ENCODE data around the gene CLPX.
A peak's percentile ranks its signal among the peaks of the same experiment; 100 is the strongest.

Gene CLPX

DNA sequence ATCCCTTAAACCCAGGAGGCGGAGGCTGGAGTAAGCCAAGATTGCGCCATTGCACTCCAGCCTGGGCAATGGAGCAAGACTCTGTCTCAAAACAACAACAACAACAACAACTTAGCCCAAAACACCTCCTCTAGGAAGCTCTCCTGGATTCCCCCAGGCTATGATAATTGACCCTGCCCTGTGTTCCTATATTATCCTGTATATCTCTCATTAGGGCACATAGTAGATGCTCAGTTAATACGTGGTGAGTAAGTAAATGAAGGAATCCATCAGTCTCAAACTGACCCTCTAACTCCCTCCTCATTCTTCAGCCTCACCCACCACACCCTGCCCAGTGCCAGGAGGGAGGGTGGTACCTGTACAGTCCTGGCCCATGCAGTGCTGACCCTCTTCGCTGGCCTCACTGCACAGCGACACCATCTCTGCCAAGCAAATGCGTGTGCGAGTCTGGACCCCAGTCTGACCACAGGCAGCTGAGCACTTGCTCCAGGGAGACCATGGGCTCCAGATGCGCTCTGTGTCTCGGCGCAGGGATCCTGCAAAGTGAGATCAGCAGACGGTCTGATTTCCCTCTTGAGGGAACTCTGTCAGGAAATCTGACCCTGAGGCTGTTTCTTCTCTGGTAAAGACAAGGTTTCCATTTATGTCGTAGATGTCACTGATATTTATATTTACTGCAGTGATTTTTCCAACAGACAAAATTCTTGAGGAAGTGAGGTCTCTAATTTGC is 20.0 kb upstream of the CLPX start:
- no peak for DNase-seq

DNA sequence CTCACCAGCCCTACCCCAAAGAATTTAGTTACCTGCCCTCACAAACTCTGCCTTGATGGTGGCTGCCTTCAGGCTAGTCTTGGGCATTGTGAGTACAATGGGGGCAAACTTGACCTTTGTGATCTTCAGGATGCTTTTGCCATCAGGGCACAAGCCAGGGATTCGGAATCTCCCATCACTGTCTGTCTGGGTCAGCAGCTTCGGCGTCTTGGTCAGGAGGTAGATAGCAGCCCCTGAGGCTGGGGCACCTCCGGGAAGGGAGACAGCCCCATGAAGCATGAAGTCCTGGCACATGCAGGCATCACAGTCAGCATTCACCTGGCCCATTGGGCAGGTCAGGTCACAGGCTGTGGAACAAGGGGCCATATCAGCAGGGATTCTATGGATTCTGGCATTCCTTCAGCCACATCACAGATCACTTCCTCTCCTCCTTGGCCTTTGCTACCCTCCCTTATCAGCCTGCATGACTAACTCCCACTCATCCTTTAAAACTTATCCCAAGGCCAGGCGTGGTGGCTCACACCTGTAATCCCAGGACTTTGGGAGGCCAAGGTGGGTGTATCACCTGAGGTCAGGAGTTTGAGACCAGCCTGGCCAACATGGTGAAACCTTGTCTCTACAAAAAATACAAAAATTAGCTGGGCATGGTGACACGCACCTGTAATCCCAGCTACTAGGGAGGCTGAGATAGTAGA is 19.2 kb upstream of the CLPX start:
- DNase-seq = no peak

DNA sequence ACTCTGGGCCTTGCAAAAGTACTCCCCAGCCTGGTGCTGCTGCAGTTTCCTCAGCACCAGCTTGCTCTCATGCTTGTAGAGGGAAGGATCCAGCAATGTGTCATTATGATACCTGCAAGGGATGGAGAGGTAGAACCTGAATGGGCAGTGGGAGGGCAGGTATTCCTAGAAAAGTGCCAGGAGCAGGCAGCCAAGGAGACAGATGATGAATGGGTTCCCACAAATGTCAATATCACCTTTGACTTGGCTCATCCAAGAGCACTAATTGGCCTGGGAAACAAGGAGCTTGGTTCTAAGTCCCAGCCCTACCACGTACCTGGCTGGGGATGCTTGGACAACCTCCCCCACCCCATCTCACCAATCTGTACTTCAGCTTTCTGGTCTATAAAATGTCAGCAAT is 16.8 kb upstream of the CLPX start:
- DNase-seq = no peak

DNA sequence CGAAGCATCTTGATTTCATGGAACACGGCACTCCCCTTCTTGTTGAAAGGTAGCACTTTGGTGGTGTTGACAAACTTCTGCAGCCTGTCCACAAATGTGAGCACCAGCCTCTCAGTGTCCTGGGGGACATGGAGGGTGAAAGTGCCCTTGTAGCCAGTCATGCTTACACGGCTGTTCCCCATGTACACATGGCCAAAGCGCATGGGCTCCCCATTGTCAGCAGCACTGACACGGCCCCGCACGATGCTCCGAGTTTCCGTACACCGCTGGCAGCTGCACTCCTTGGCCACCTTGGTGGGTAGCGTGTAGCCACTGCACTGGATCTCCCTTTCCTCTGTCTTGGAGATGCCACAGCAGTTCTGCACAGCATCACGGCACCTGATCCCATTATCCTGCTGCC is 13.4 kb upstream of the CLPX start:
- DNase-seq = no peak

DNA sequence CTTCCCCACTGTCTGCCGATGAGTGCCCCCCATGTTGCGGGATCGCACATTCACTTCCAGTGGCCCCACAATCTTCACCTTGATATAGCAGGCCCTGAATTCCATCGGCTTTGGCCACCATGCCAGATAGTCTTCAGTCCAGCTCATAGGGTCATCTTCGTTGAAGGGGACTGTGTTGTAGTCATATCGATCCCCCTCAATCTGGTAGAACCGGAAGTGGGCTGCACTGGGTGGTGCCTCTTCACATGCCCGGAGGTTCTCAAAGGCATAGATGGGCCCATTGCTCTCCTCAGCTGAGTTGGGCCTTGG is 12.1 kb upstream of the CLPX start:
- peak; percentile 34 for DNase-seq

DNA sequence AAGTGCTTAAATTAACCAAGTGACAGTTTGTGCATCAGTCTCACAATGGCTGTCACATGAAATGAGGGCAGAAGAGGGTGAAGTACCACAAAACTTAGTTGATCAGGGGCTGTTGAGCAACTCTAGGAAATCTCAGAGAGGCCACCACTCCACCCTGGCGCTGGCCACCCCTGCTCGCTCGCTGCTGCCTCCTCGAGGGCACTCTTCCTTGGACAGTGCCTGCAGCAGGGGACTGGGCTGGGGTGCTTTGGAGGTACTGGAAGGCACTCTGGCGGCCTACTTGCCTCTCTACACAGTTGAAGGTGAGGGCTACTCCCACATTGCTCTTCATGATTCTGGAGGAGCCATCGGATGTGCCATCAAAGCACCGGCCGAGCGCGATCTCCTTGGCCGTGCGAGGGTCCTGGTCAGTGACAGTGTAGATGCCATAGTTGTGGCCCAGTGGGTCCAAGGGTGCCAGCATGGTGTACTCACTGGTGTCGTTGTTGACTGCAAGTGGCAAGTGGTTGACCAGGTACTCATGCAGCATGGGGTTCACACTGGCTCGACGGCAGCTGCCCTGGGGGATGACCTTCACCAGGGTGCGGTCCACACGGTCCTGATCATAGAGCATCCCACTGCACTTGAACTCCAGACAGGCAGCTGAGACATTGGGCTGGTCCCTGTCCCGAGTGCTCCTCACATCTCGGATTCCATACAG is 11.6 kb upstream of the CLPX start:
- DNase-seq = no peak

DNA sequence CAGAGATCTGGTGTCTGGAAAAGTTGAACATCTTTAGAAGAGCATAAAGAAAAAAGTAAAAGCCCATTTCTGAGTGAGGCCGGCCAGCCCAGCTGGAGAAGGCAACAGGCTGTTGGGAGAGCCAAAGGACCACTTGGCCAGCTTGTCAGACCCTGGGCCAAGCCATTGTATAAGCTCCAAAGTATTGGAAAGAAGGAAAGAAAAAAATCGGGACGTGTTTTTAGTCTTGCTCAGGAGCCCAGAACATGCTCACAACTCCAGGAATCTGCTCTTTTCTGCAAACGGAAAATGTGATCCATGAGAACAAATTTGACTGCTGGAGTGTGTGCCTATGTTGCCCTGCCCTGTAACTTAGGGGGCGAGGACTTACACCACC is 10.4 kb upstream of the CLPX start:
- DNase-seq = peak; percentile 15

DNA sequence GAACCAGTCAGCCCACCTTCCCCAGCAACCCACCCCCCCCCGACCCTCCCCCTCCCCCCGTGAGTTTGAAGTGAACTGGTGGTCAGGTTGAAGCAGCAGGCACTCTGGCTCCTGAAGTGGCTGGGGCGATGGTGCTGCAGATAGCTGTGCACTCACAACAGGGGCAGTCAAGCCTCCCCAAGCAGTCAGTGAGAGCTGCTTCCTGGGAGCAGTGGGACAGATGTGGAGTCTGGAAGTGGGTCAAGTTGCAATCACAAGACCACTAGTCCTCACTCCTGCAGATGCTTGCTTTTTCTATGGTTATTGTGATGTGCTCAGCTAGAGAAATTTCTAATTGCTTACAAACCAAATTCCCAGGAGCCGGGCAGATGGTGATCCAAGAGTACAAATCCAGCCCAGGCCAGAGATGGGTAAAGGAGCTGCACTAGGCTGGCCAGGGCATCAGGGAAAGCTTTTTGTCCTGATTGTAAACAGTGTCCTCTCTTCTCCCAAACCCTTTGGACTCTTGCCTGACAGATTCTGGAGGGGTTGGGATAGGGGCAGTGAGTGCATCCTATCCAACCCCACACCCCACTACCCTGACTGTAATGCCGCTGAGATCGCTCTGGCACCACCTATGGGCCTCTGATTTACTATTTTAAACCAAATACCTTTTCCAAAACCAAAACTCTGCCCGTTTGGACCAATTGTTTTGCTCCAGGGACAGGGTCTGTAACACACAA is 9.8 kb upstream of the CLPX start:
- DNase-seq = peak; percentile 50

DNA sequence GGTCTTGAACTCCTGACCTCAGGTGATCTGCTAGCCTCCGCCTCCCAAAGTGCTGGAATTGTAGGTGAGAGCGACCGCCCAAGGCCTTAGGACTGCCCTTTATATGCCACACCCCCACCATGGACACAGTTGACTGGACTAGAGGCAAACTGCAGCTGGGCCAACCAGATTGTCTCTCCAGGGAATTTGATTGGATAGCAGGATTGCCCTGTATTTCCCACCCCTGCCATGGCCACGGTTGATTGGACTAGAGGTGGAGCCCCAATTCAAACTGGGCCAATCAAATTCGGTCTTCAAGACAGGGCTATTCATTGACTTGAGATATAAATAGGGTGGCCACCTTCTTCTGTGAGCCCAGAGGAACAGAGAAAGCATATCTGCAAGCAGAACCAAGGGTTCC is 6.9 kb upstream of the CLPX start:
- DNase-seq = peak; percentile 12

DNA sequence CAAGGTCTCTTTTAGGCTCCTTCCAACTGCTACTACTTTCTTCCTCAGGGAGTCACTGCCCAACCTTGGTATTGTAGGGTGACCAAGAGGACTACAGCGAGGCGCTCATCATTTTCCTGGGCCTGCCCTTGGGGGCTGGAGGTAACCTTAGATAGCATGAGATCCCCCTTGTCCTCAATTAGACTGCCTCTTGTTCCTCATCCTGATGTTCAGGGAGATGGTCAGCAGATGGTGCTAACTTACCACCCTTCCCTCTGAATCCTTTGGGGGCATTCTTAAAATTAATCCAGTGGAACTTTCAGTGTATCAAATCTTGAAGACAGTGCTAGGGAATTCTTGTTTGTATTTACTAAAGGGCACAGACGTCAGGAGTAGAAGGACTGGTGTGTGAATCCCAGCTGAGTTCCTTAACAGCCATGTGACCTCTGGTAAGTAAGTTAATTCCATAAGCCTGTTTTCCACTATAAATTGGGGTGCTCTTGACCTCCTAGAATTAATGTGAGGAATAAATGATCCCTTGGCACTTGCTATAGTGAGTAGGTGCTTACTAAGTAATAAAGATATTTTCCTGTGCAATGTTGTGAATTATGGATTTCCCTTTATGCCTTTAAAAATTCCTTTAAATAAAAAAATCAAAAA is 4.1 kb upstream of the CLPX start:
- DNase-seq = peak; percentile 59

DNA sequence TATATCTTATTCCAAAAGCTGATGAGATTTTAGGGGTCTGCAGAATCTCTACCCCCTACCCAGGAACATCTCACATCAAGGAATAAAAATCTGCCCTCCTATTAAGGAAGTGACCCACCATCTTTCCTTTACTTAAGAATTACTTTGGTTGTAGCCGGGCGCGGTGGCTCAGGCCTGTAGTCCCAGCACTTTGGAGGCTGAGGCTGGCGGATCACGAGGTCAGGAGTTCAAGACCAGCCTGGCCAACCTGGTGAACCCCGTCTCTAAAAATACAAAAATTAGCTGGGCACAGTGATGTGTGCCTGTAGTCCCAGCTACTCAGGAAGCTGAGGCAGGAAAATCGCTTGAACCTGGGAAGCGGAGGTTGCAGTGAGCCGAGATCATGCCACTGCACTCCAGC is 3.3 kb upstream of the CLPX start:
- peak; percentile 18 for DNase-seq

DNA sequence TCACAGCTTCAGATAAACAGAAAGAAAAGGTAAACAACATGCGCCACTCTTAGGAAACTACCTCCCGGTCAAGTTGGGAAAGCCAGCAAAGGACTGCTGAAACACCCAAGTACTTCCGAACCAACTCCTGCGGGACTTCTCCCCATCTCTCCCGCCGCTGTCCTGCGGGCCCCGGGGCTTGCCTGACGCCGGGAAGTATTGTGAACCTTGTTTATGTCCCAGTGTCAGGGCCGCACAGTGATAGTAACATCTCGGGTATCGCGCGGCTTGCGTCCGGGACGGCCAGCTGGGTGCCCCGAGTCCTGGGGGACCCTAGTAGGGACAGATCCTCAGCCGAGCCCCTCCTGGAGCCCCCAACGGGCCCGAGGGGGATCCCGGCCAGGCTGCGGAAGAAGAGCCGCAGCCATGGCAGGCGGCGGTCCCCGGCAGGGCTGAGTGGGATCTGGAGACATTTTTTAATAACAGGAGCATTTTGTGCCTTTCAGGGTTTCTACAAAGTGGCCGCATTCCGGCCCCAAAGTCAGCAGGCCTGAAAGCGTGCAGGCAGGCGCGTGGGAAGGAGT is 756 bp downstream of the CLPX start:
- peak; percentile 83 for DNase-seq

DNA sequence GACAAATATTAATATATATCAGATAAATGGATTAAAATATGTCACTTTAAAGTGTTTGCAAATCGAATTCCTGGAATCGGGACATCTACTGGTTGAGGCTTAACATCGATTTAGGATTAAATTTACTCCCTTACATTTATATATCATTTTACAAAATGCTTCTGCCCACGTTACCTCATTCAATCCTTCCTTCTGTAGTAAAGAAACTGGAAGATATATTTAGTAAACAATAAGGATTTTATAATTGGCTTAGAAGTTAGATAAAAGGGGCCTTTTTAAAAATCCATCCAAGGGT is 1.3 kb downstream of the CLPX start:
- DNase-seq = no peak

DNA sequence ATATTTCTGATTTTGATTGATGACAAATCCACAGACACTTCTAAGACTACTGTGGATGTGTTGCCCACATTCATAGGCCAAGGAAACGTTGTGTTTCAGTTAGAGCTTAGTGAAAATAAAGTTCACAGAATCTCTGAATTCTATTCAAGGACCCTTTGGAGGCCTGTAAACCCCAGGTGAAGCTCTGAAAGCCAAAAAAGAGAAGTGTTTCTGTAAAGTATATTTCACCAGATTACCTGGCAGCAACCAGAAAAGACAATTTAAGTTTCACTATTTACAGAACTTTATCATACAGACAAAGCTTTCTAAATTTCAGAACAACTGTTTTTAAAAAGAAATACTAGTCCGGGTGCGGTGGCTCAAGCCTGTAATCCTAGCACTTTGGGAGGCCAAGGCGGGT is 2.6 kb downstream of the CLPX start:
- DNase-seq = peak; percentile 17

DNA sequence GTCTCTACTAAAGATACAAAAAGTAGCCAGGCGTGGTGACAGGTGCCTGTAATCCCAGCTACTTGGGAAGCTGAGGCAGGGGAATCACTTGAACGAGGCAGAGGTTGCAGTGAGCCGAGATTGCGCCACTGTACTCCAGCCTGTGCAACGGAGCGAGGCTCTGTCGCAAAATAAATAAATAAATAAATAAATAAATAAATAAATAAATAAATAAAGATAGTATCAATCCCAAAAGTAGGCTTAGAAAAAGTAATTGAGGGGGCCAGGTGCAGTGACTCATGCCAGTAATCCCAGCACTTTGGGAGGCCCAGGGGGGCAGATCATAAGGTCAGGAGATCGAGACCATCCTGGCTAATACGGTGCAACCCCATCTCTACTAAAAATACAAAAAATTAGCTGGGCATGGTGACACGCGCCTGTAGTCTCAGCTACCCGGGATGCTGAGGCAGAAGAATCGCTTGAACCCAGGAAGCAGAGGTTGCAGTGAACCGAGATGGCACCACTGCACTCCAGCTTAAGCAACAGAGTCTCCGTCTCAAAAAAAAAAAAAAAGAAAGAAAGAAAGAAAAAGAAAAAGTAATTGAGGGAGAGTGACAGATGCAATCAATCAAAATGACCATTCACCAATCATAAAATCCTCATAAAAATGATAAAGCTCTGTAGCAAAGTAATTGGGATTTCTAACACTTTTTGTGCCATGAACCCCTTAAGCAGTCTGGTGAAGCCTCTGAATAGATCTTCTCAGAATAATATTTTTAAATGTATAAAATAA is 3.4 kb downstream of the CLPX start:
- peak; percentile 2 for DNase-seq

DNA sequence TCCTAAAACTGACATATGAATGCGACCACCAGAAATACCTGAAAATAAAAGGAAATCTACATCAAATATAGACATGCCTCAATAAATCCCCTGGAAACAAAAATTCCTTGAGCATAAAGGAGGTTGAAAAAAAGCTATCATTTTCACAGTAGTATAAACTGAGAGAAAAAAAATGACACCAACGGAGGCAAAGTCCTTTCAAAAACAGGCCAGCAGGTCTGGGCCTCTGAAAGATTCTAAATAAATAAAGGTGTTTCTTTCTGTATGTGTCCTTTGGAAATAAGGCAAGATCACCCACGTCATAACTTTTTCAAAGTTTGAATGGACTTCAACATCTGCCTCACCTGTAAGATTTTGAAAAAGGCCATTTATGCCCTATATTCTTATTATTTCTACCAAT is 5.0 kb downstream of the CLPX start:
- no peak for DNase-seq

DNA sequence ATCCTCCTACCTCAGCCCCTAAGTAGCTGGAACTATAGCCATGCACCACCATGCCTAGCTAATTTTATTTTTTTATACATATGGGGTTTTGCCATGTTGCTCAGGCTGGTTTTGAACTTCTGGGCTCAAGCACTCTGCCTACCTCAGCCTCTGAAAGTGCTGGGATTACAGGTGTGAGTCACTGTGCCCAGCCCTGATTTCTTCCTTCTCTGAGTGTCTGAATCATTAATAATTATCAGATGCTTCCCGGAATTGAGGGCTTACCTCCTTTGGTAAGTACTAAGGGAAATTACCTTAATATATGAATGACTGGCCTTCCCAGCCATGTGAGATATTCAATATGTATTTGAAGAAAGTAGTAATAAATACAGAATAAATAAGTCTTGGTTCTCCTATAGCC is 7.2 kb downstream of the CLPX start:
- DNase-seq = no peak

DNA sequence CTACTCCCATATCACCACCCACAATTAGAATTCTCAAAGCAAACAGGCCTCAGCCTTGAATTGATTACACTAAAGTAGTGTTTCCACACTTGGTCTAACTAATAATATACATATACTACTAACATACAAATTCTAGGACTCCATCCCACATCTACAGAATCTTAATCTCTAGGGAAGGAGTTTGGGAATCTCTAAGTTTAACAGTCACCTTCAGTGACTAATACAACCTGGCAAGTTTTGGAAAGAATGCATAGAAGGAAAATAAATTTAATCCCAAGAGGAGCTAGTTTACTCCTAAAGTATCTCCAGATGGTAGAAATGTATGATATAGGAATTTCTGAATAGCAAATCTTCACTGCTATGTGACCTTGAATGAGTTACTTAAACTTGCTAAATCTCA is 9.1 kb downstream of the CLPX start:
- no peak for DNase-seq

DNA sequence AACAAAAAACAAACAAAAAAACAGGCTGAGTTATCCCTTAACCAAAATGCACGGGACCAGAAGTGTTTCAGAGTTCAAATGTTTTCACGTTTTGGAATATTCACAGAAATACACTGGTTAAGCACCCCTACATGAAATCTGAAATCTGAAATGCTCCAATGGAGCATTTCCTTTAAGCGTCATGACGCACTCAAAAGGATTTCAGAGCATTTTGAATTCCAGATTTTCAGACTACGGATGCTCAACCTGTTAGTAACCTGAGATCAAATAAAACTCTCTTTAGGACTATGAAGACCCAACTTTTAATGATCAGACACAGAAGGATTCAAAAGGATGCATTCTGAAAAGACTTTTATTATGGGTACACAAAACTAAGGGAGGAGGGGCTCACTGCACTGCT is 9.6 kb downstream of the CLPX start:
- no peak for DNase-seq

DNA sequence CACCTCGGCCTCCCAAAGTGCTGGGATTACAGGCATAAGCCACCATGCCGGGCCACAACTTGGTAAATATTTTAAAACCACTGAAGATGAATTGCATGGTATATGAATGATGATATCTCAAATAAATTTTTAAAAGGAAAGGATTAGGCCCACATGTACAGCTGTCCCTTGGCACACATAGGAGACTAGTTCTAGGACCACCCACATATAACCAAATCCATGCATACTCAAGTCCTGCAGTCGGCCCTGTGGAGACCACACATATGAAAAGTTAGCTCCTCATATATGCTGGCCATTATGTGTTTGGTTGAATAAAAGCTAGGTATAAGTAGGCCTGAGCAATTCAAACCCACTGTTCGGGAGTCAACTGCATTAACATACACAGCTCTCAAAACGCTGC is 10.6 kb downstream of the CLPX start:
- DNase-seq = no peak

DNA sequence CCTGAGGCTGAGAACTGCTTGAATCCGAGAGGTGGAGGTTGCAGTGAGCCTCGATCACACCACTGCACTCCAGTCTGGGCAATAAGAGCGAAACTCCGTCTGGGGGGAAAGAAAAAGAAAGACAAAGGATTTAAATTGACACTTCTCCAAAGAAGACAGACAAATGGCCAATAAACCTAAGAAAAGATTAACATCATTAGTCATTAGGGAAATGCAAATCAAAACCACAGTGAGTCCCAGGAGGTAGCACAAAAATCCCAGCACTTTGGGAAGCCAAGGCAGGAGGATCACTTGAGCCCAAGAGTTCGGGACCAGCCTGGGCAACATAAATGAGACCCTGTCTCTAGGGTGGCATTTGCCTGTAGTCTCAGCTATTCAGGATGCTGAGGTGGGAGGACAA is 12.6 kb downstream of the CLPX start:
- DNase-seq = no peak

DNA sequence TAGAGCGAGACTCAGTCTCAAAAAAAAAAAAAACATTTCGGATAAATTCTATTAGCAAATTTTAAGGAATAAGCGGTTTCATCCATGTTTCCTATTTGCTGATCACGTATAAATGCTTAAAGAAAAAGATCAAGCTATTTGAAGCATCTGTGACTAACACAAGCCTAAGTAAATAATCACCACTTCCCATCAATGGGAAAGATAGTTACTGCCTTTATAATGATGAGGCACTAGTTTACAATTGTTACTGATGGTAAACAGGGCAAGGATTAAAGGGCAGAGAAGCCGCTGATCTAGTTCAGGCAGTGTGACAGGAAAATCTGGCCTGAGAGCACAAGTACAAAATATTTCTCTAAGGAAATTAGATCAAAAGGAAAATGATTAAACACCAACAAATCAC is 13.7 kb downstream of the CLPX start:
- DNase-seq = no peak
